Activated B cell treated with CpG ODN at 0.5 μM for 24 hours (primary cell): Measurements from ENCODE around the gene SLC15A1. TPM values are rescaled to one million over a fixed set of nuclear protein-coding genes. Genes with fewer than 3 reads are reported as not detected.

Experiments used
- ATAC-seq: fragments of 200-7000 bp; cut with Tn5 transposase; one replicate; pipeline ENCODE4 v1.10.0; 2021; ENCODE audit warnings: low read depth, mild to moderate bottlenecking, moderate library complexity
- CTCF ChIA-PET: fragments of 350-600 bp; sonication (Branson Sonifier 250); formaldehyde crosslinking; loops from one replicate; lab custom pipeline; 2021; ENCODE audit warnings: antibody characterized with exemption; lab: Charles Lee
- POLR2A ChIA-PET: fragments of 350-600 bp; sonication (Branson Sonifier 250); formaldehyde crosslinking; loops from one replicate; lab custom pipeline; 2021; ENCODE audit warnings: antibody characterized with exemption; lab: Charles Lee
- DNase-seq: peaks from one replicate; pipeline ENCODE4 v3.0.0; 2022
- H3K27ac Mint-ChIP-seq: one replicate; pipeline ENCODE4 v1.8.0; 2020; ENCODE audit warnings: mixed read lengths
- H3K27me3 Mint-ChIP-seq: one replicate; pipeline ENCODE4 v1.8.0; 2021; ENCODE audit warnings: mixed read lengths
- H3K36me3 Mint-ChIP-seq: one replicate; pipeline ENCODE4 v1.8.0; 2021; ENCODE audit warnings: low read depth, mixed read lengths
- H3K4me1 Mint-ChIP-seq: one replicate; pipeline ENCODE4 v1.8.0; 2021; ENCODE audit warnings: mixed read lengths
- H3K4me3 Mint-ChIP-seq: one replicate; pipeline ENCODE4 v1.8.0; 2020; ENCODE audit warnings: mild to moderate bottlenecking, mixed read lengths
- H3K9me3 Mint-ChIP-seq: one replicate; pipeline ENCODE4 v1.8.0; 2020; ENCODE audit warnings: mixed read lengths
- intact Hi-C: fragments of 100-400 bp; cut with micrococcal nuclease; formaldehyde crosslinking; loops from one replicate; pipeline ENCODE4 v1.15.1; 2024
- total RNA-seq: library from RNA; stranded (reverse); gene quantifications from 2 replicates; pipeline ENCODE4 v1.2.3, GENCODE V29; 2022
- TF ChIP-seq, protein P1 (sequence below): fragments of 200-600 bp; IDR thresholded peaks from one replicate; pipeline ENCODE4 v1.8.0; 2022; ENCODE audit warnings: antibody characterized with exemption, mild to moderate bottlenecking

The SLC15A1 gene
- total RNA-seq, 1 donor from 2014 or later: not detected

DNA sequence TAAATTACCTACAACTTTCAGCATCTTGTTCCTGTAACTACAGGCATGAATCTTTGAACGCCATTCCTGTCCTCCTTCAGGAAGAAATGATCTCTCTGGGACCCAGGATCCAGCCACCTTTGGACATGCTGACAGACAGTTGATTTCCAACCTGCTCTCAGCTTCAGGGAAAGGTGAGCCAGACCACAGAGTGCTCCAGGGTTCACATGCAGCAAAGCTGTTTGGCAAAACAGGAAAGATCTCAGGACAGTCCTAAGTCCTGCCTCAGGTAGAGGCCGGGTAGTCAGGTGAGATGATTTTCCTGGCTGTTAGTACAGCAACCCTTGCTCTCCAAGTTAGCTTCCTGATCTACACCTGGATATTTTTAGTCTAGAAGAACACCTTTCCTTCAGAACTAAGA lies 9.1 kb downstream of the SLC15A1 start:
- no peak overlapping the region for H3K4me3 Mint-ChIP-seq
- H3K27ac Mint-ChIP-seq: no peak overlapping the region
- TF ChIP-seq, protein P1, sequence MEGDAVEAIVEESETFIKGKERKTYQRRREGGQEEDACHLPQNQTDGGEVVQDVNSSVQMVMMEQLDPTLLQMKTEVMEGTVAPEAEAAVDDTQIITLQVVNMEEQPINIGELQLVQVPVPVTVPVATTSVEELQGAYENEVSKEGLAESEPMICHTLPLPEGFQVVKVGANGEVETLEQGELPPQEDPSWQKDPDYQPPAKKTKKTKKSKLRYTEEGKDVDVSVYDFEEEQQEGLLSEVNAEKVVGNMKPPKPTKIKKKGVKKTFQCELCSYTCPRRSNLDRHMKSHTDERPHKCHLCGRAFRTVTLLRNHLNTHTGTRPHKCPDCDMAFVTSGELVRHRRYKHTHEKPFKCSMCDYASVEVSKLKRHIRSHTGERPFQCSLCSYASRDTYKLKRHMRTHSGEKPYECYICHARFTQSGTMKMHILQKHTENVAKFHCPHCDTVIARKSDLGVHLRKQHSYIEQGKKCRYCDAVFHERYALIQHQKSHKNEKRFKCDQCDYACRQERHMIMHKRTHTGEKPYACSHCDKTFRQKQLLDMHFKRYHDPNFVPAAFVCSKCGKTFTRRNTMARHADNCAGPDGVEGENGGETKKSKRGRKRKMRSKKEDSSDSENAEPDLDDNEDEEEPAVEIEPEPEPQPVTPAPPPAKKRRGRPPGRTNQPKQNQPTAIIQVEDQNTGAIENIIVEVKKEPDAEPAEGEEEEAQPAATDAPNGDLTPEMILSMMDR: no peak
- peaks cover 4% of the 10 kb centered on the region for H3K27me3 Mint-ChIP-seq
- POLR2A ChIA-PET: no interaction called here
- no peaks in the 10 kb centered on the region for H3K36me3 Mint-ChIP-seq
- ATAC-seq (no peak), DNase-seq (no peak)
- H3K4me1 Mint-ChIP-seq: no peaks in the 10 kb centered on the region
- intact Hi-C loops: no loop called here
- CTCF ChIA-PET: no interaction called here
- H3K9me3 Mint-ChIP-seq: peaks cover 7% of the 10 kb centered on the region

DNA sequence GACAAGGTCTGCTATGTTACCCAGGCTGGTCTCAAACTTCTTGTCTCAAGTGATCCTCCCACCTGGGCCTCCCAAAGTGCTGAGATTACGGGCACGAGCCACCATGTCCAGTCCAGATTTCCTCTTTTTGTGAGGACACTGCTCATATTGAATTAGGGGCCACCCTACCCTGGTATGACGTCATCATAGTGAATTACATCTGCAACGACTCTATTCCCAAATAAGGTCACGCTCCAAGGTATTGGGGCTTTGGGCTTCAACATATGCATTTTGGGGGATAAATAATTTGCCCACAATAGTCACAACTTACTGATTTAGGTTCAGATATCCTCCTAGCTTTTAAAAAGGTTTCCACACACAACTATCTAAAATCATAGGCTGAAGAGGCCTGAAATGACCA lies 9.5 kb downstream of the SLC15A1 start:
- no peaks in the 10 kb centered on the region for H3K36me3 Mint-ChIP-seq
- no peak overlapping the region for H3K4me3 Mint-ChIP-seq
- ChIA-PET CTCF (no interaction called here), POLR2A (no interaction called here)
- intact Hi-C loops: no loop called here
- DNase-seq (no peak), ATAC-seq (no peak)
- H3K4me1 Mint-ChIP-seq: no peaks in the 10 kb centered on the region
- peaks cover 9% of the 10 kb centered on the region for H3K9me3 Mint-ChIP-seq
- TF ChIP-seq, protein P1: no peak
- H3K27ac Mint-ChIP-seq: no peak overlapping the region
- H3K27me3 Mint-ChIP-seq: peaks cover 4% of the 10 kb centered on the region

DNA sequence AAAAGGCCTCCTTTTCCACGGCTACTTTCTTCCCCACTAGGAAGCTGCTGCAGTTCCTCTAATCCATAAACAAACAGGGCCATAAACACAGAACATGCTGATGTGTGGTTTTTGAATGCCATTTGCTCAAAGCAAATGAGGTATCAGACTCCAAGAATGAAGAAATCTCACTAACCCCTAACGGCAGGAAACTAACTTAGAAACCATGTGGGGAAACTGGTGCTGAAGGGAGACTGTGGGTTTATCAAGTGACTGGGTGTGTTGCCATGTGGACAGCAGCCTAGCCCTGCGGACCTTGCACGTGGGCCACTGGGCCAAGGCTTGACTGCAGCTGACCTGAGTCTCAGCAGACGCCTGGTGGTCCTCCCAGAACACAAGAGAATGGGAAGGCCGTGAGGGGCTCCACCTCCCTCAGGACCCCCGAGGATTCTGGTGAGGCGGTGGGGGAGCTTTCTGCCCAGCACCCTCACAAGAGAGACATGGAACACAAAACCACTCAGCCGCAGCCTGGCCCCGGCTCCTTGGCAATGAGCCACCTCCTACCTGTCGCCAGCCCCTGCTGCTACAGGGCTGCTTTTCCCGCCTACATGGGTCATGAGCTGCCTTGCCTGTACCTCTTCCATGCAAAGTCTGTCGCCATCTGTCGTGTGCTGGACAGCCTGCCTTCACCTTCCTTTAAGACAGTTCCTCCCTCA lies 10.6 kb downstream of the SLC15A1 start:
- intact Hi-C loops: no loop called here
- POLR2A ChIA-PET: no interaction called here
- TF ChIP-seq, protein P1: no peak
- CTCF ChIA-PET: no interaction called here
- ATAC-seq (no peak), DNase-seq (no peak)
- Mint-ChIP-seq H3K27ac (no peak overlapping the region), H3K27me3 (peaks cover 4% of the 10 kb centered on the region), H3K4me1 (no peaks in the 10 kb centered on the region), H3K9me3 (peaks cover 14% of the 10 kb centered on the region), H3K36me3 (no peaks in the 10 kb centered on the region), H3K4me3 (no peak overlapping the region)

DNA sequence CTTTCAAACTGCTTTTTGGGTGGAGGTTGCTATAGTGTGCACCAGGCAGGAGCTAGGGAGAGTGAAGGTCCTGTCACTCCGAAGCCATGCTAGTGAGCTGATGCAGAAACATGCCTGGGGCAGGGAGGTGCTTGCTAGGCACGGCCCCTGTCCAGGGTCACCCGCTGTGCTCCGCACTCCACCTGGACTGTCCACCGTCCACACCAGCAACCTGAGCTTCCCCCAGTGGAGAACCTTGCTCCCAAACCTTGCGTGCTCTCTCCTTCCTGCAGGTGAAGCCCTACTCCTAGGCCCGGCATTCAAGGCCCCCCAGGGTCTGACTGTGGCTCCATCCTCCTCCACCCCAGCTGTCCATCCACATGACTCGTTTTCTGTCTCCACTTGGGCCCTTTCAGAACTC lies 12.3 kb downstream of the SLC15A1 start:
- no peak for DNase-seq
- CTCF ChIA-PET: no interaction called here
- TF ChIP-seq, protein P1: no peak
- H3K36me3 Mint-ChIP-seq: no peaks in the 10 kb centered on the region
- no peak for ATAC-seq
- peaks cover 13% of the 10 kb centered on the region for H3K9me3 Mint-ChIP-seq
- peaks cover 4% of the 10 kb centered on the region for H3K27me3 Mint-ChIP-seq
- no peak overlapping the region for H3K27ac Mint-ChIP-seq
- intact Hi-C loops: no loop called here
- no peak overlapping the region for H3K4me3 Mint-ChIP-seq
- H3K4me1 Mint-ChIP-seq: no peaks in the 10 kb centered on the region
- POLR2A ChIA-PET: no interaction called here

DNA sequence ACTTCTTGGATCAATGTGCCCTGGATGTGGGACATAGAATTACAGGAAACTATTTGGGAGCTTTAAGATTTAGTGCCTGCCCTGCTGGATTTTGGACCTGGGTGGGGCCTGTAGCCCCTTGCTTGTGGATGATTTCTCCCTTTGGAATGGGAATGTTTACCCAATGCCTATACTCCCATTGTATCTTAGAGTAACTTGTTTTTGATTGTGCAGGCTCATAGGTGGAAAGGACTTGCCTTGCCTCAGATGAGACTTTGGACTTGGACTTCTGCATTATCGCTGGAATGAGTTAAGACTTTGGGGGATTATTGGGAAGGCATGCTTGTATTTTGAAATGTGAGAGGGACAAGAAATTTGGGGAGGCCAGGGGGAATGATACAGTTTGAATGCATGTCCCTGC lies 13.5 kb downstream of the SLC15A1 start:
- intact Hi-C loops: no loop called here
- no peak overlapping the region for H3K27ac Mint-ChIP-seq
- DNase-seq (no peak), ATAC-seq (no peak)
- no peaks in the 10 kb centered on the region for H3K4me1 Mint-ChIP-seq
- H3K4me3 Mint-ChIP-seq: no peak overlapping the region
- peaks cover 4% of the 10 kb centered on the region for H3K27me3 Mint-ChIP-seq
- peaks cover 13% of the 10 kb centered on the region for H3K9me3 Mint-ChIP-seq
- ChIA-PET CTCF (no interaction called here), POLR2A (no interaction called here)
- TF ChIP-seq, protein P1: no peak
- H3K36me3 Mint-ChIP-seq: no peaks in the 10 kb centered on the region
